Neural cell (in vitro differentiated cells): ENCODE measurements around the gene PDE8B. TPM values are rescaled to one million over a fixed set of nuclear protein-coding genes. Genes with fewer than 3 reads are reported as not detected.

Source experiments
- H2AFZ ChIP-seq: fragments of 200-600, 300-800 bp; sonication (generic), shearing (Covaris generic); 2 replicates; pipeline ENCODE4 v1.6.0; 2014; ENCODE audit warnings: low read depth, mild to moderate bottlenecking, antibody characterized with exemption, low read length, moderate library complexity
- H3F3A ChIP-seq: fragments of 200-600 bp; shearing (Covaris generic); 2 replicates; pipeline ENCODE4 v1.6.1; 2016; ENCODE audit warnings: mild to moderate bottlenecking, moderate library complexity, mixed read lengths, antibody characterized with exemption, low read length; ENCODE audit not compliant: insufficient read depth, poor library complexity, severe bottlenecking
- H3K27ac ChIP-seq: fragments of 200-600, 300-800 bp; sonication (generic), shearing (Covaris generic); 2 replicates; pipeline ENCODE4 v1.5.1; 2014; ENCODE audit warnings: mild to moderate bottlenecking, low read length, moderate library complexity
- H3K27me3 ChIP-seq: fragments of 300-800, 200-600 bp; sonication (generic), shearing (Covaris generic); 2 replicates; pipeline ENCODE4 v1.6.0; 2014; ENCODE audit warnings: mild to moderate bottlenecking, low read depth, low read length, moderate library complexity; ENCODE audit not compliant: insufficient read depth
- H3K36me3 ChIP-seq: fragments of 300-800, 200-600 bp; sonication (generic), shearing (Covaris generic); 2 replicates; pipeline ENCODE4 v1.5.1; 2014; ENCODE audit warnings: mild to moderate bottlenecking, antibody characterized with exemption, low read length, moderate library complexity; ENCODE audit not compliant: insufficient read depth
- H3K4me2 ChIP-seq: fragments of 300-800, 200-600 bp; sonication (generic), shearing (Covaris generic); 2 replicates; pipeline ENCODE4 v1.6.0; 2014; ENCODE audit warnings: mild to moderate bottlenecking, low read length
- H3K4me3 ChIP-seq: fragments of 300-800, 200-600 bp; sonication (generic), shearing (Covaris generic); 2 replicates; pipeline ENCODE4 v1.5.1; 2014; ENCODE audit warnings: mild to moderate bottlenecking, low read length, moderate library complexity
- H3K79me2 ChIP-seq: fragments of 200-600 bp; shearing (Covaris generic); replicated peaks from 2 replicates; pipeline ENCODE4 v1.6.0; 2014; ENCODE audit warnings: mild to moderate bottlenecking, low read length, moderate library complexity; ENCODE audit not compliant: insufficient read depth
- H3K9ac ChIP-seq: fragments of 300-800, 200-600 bp; sonication (generic), shearing (Covaris generic); 2 replicates; pipeline ENCODE4 v1.6.1; 2016; ENCODE audit warnings: mild to moderate bottlenecking, low read length, mixed read lengths
- H3K9me2 ChIP-seq: fragments of 200-600 bp; shearing (Covaris generic); 2 replicates; pipeline ENCODE4 v1.6.1; 2016; ENCODE audit warnings: mild to moderate bottlenecking, low read length, mixed read lengths; ENCODE audit not compliant: insufficient read depth
- H3K9me3 ChIP-seq: fragments of 200-600, 300-800 bp; sonication (generic), shearing (Covaris generic); 2 replicates; pipeline ENCODE4 v1.6.1; 2016; ENCODE audit warnings: mild to moderate bottlenecking, mixed run types, low read length, moderate library complexity, mixed read lengths
- H4K20me1 ChIP-seq: fragments of 200-600 bp; shearing (Covaris generic); 2 replicates; pipeline ENCODE4 v1.6.1; 2016; ENCODE audit warnings: mild to moderate bottlenecking, mixed run types; ENCODE audit not compliant: insufficient read depth
- EP300 ChIP-seq: fragments of 450-650 bp; conservative IDR thresholded peaks from 2 replicates; pipeline ENCODE4 v1.6.1; 2014; ENCODE audit warnings: antibody characterized with exemption, mild to moderate bottlenecking, moderate library complexity; ENCODE audit not compliant: poor library complexity, severe bottlenecking
- EZH2 ChIP-seq: fragments of 200-600, 300-800 bp; shearing (Covaris generic), sonication (generic); IDR thresholded peaks from 2 replicates; pipeline ENCODE4 v1.6.1; 2014; ENCODE audit warnings: antibody characterized with exemption, low read length, borderline replicate concordance, mild to moderate bottlenecking; ENCODE audit not compliant: insufficient read depth, poor library complexity, severe bottlenecking
- MXI1 ChIP-seq: fragments of 450-650 bp; conservative IDR thresholded peaks from 2 replicates; pipeline ENCODE4 v1.6.1; 2014; ENCODE audit warnings: antibody characterized with exemption, mild to moderate bottlenecking; ENCODE audit not compliant: poor library complexity, severe bottlenecking
- POLR2AphosphoS5 ChIP-seq: IDR thresholded peaks from 2 replicates; pipeline ENCODE4 v1.6.1; 2012
- RAD21 ChIP-seq: fragments of 450-650 bp; conservative IDR thresholded peaks from 2 replicates; pipeline ENCODE4 v1.6.1; 2014; ENCODE audit warnings: antibody characterized with exemption, mild to moderate bottlenecking, moderate library complexity
- SMC3 ChIP-seq: fragments of 450-650 bp; conservative IDR thresholded peaks from 2 replicates; pipeline ENCODE4 v1.6.1; 2014; ENCODE audit warnings: antibody characterized with exemption, mild to moderate bottlenecking, moderate library complexity; ENCODE audit not compliant: poor library complexity
- TAF1 ChIP-seq: IDR thresholded peaks from 2 replicates; pipeline ENCODE4 v1.6.1; 2012; ENCODE audit warnings: low read depth
- polyA plus RNA-seq: library from polyadenylated mRNA; depleted of rRNA; stranded (reverse); fragments of >200 nt; gene quantifications from 2 replicates; pipeline ENCODE4 v1.2.3, GENCODE V29; 2014
- TF ChIP-seq, protein P1 (sequence below): fragments of 450-650 bp; IDR thresholded peaks from 2 replicates; pipeline ENCODE4 v1.5.1; 2014; ENCODE audit warnings: antibody characterized with exemption, mild to moderate bottlenecking, moderate library complexity; ENCODE audit not compliant: poor library complexity, severe bottlenecking
- TF ChIP-seq, protein P2 (sequence below): IDR thresholded peaks from 2 replicates; pipeline ENCODE4 v1.6.1; 2012; ENCODE audit warnings: borderline replicate concordance

PDE8B gene
- polyA plus RNA-seq, 1 donor from 2014 or later = 0.22 TPM

DNA sequence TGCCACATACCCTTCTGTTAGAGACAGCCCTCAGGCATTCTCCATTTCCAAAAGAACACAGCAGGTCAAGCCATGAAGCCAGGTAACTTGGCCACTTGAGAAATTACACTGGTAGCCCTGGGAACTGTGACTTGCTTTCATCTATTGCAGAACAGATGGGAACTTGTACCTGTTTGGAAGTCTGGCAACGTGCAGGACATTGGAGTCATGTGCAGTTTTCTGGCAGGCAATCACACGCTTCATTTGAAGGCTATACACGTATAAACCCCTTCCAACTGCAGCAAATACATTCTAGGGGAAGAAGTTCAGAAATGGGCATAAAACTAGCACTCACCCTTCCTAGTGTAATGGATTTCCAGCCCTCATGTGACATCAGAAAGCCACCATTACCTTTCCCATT, 227.6 kb downstream of the PDE8B start:
- Histone ChIP-seq H3K27me3 (no peaks in the 10 kb centered on the region), H3K9ac (no peak overlapping the region), H3K36me3 (no peaks in the 10 kb centered on the region), H4K20me1 (no peaks in the 10 kb centered on the region), H3K4me2 (no peak overlapping the region), H3K79me2 (no peaks in the 10 kb centered on the region), H3K27ac (no peak overlapping the region), H2AFZ (no peak overlapping the region), H3K4me3 (no peak overlapping the region), H3F3A (no peaks in the 10 kb centered on the region), H3K9me3 (no peaks in the 10 kb centered on the region), H3K9me2 (no peaks in the 10 kb centered on the region)
- no peak for TF ChIP-seq SMC3
- TF ChIP-seq RAD21 = no peak
- no peak for TF ChIP-seq MXI1
- no peak for TF ChIP-seq POLR2AphosphoS5
- TF ChIP-seq, protein P1, sequence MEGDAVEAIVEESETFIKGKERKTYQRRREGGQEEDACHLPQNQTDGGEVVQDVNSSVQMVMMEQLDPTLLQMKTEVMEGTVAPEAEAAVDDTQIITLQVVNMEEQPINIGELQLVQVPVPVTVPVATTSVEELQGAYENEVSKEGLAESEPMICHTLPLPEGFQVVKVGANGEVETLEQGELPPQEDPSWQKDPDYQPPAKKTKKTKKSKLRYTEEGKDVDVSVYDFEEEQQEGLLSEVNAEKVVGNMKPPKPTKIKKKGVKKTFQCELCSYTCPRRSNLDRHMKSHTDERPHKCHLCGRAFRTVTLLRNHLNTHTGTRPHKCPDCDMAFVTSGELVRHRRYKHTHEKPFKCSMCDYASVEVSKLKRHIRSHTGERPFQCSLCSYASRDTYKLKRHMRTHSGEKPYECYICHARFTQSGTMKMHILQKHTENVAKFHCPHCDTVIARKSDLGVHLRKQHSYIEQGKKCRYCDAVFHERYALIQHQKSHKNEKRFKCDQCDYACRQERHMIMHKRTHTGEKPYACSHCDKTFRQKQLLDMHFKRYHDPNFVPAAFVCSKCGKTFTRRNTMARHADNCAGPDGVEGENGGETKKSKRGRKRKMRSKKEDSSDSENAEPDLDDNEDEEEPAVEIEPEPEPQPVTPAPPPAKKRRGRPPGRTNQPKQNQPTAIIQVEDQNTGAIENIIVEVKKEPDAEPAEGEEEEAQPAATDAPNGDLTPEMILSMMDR = no peak
- no peak for TF ChIP-seq EZH2

DNA sequence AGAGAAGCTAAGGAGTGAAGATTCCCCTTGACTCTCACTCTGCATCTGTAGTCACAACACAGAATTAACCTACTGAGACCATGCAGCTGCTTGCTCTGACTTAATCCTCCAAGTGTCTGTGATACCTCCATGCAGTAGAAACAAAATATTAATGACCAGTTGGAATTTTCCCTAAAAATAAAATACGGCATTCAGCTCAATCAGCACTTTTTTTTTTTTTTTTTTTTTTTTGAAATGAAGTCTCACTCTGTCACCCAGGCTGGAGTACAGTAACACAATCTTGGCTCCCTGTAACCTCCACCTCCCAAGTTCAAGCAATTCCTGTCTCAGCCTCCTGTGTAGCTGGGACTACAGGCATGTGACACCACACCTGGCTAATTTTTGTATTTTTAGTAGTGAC, 233.2 kb downstream of the PDE8B start:
- Histone ChIP-seq H3K36me3 (no peaks in the 10 kb centered on the region), H4K20me1 (no peaks in the 10 kb centered on the region), H3F3A (no peaks in the 10 kb centered on the region), H3K9me2 (no peaks in the 10 kb centered on the region), H2AFZ (no peak overlapping the region), H3K4me2 (no peak overlapping the region), H3K9ac (no peak overlapping the region), H3K27ac (no peak overlapping the region), H3K9me3 (no peaks in the 10 kb centered on the region), H3K79me2 (no peaks in the 10 kb centered on the region), H3K27me3 (no peaks in the 10 kb centered on the region), H3K4me3 (no peak overlapping the region)
- TF ChIP-seq, protein P2, sequence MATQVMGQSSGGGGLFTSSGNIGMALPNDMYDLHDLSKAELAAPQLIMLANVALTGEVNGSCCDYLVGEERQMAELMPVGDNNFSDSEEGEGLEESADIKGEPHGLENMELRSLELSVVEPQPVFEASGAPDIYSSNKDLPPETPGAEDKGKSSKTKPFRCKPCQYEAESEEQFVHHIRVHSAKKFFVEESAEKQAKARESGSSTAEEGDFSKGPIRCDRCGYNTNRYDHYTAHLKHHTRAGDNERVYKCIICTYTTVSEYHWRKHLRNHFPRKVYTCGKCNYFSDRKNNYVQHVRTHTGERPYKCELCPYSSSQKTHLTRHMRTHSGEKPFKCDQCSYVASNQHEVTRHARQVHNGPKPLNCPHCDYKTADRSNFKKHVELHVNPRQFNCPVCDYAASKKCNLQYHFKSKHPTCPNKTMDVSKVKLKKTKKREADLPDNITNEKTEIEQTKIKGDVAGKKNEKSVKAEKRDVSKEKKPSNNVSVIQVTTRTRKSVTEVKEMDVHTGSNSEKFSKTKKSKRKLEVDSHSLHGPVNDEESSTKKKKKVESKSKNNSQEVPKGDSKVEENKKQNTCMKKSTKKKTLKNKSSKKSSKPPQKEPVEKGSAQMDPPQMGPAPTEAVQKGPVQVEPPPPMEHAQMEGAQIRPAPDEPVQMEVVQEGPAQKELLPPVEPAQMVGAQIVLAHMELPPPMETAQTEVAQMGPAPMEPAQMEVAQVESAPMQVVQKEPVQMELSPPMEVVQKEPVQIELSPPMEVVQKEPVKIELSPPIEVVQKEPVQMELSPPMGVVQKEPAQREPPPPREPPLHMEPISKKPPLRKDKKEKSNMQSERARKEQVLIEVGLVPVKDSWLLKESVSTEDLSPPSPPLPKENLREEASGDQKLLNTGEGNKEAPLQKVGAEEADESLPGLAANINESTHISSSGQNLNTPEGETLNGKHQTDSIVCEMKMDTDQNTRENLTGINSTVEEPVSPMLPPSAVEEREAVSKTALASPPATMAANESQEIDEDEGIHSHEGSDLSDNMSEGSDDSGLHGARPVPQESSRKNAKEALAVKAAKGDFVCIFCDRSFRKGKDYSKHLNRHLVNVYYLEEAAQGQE = no peak
- TF ChIP-seq, protein P1 = no peak
- TF ChIP-seq TAF1 (no peak), POLR2AphosphoS5 (no peak), RAD21 (no peak), EP300 (no peak), MXI1 (no peak), SMC3 (no peak)
